OCI-LY1 (cell line): Measurements from ENCODE around the gene MAGI2.

Experiments
- EZH2 ChIP-seq: fragments of 200-600 bp; sonication (generic), shearing (Covaris generic); IDR thresholded peaks from 2 replicates; pipeline ENCODE4 v1.8.0; 2017; ENCODE audit warnings: borderline replicate concordance, mixed run types, mild to moderate bottlenecking, antibody characterized with exemption, low read length, moderate library complexity, mixed read lengths
- TF ChIP-seq, protein P1 (sequence below): fragments of 200-600 bp; sonication (generic), shearing (Covaris generic); IDR thresholded peaks from 2 replicates; pipeline ENCODE4 v1.5.1; 2017; ENCODE audit warnings: mild to moderate bottlenecking, antibody characterized with exemption, low read length, moderate library complexity, mixed read lengths

DNA sequence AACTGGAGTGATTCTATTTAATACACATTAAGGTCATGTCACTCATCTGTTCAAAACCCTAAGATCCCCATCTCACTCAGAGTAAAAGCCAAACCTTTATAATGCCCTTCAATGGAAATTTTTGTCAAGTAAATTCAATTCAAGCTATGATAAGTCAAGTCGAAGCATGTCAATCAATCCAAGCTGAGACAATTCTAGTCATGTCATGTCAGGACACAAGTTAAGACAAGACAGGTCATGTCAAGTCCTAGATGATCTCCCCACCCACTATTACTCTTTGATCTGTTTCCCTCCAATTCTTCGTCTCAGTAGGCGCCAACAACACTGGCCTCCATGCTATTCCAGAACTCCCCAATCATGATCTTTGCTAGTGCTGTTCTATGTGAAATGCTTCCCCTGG is 141.4 kb downstream of the MAGI2 start:
- TF ChIP-seq, protein P1, sequence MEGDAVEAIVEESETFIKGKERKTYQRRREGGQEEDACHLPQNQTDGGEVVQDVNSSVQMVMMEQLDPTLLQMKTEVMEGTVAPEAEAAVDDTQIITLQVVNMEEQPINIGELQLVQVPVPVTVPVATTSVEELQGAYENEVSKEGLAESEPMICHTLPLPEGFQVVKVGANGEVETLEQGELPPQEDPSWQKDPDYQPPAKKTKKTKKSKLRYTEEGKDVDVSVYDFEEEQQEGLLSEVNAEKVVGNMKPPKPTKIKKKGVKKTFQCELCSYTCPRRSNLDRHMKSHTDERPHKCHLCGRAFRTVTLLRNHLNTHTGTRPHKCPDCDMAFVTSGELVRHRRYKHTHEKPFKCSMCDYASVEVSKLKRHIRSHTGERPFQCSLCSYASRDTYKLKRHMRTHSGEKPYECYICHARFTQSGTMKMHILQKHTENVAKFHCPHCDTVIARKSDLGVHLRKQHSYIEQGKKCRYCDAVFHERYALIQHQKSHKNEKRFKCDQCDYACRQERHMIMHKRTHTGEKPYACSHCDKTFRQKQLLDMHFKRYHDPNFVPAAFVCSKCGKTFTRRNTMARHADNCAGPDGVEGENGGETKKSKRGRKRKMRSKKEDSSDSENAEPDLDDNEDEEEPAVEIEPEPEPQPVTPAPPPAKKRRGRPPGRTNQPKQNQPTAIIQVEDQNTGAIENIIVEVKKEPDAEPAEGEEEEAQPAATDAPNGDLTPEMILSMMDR = no peak
- TF ChIP-seq EZH2 = no peak
